ENCODE results near the gene SPACA7.

- TF ChIP-seq YY1 (IDR thresholded peaks at IDR 0.05; ENCODE audit: insufficient read depth, insufficient read length) (no peak), SUZ12 (IDR thresholded peaks at IDR 0.05; ENCODE audit: extremely low read depth, insufficient read depth, insufficient read length) (no peak), ZNF274 (IDR thresholded peaks at IDR 0.05; ENCODE audit: low read depth, low read length) (no peak)
These were observed 67.8 kb downstream of the SPACA7 start for GRCh38 chr13:112443995-112444311.
